GM12878 (cell line): ENCODE measurements around the gene UBL4B. TPM values are rescaled to one million over a fixed set of nuclear protein-coding genes. Genes with fewer than 3 reads are reported as not detected.

Source experiments
- ATAC-seq: fragments of 200-7000 bp; cut with Tn5 transposase; 3 replicates; pipeline ENCODE4 v1.9.1; 2020; ENCODE audit warnings: mild to moderate bottlenecking, moderate library complexity
- BruUV-seq: library from RNA; stranded (reverse); fragments of 400-500 nt; replicated peaks from 2 replicates; lab custom pipeline; 2021; lab: Mats Ljungman, UMichigan
- CTCF ChIA-PET: fragments of 300-600 bp; sonication (Branson Sonifier 250); formaldehyde crosslinking; extraction: SDS; loops from one replicate; lab custom pipeline; 2021; ENCODE audit warnings: inconsistent platforms; lab: Yijun Ruan, JAX
- POLR2A ChIA-PET: fragments of 350-600 bp; formaldehyde crosslinking; extraction: SDS; loops from one replicate; lab custom pipeline; 2021; ENCODE audit warnings: inconsistent platforms; lab: Charles Lee
- RAD21 ChIA-PET: fragments of 300-600 bp; sonication (Branson Sonifier 250); formaldehyde crosslinking; loops from one replicate; lab custom pipeline; 2023; ENCODE audit warnings: antibody characterized with exemption; ENCODE audit not compliant: unreplicated experiment; lab: Charles Lee
- SMC1A ChIA-PET: fragments of 300-600 bp; sonication (Branson Sonifier 250); formaldehyde crosslinking; loops from one replicate; lab custom pipeline; 2023; ENCODE audit not compliant: unreplicated experiment, uncharacterized antibody; lab: Charles Lee
- DNase-seq: peaks from one replicate; pipeline ENCODE4 v3.0.0-alpha.2; 2011; ENCODE audit warnings: low read depth, low spot score
- FAIRE-seq: peaks from 3 replicates; lab custom pipeline; 2011; peaks lifted over from hg19 to GRCh38; lab: Jason Lieb, UNC
- H2AFZ ChIP-seq: 2 replicates; pipeline ENCODE4 v1.6.0; 2011; ENCODE audit warnings: low read depth, low read length, control low read depth; ENCODE audit not compliant: control insufficient read depth
- H3K27ac ChIP-seq: 2 replicates; pipeline ENCODE4 v1.5.1; 2011; ENCODE audit warnings: control low read depth; ENCODE audit not compliant: control insufficient read depth, insufficient read depth
- H3K27me3 ChIP-seq, 2 experiments: replicated peaks in 1 of 2; 2 replicates each; pipeline versions ENCODE4 v1.6.0 to v1.6.1; 2011; ENCODE audit warnings: low read length in 1 of 2; ENCODE audit not compliant: control insufficient read depth in 2 of 2, insufficient read depth in 2 of 2
- H3K36me3 ChIP-seq, 2 experiments: 2 replicates each; pipeline ENCODE4 v1.5.1; 2011; ENCODE audit warnings: low read length in 1 of 2; ENCODE audit not compliant: control insufficient read depth in 2 of 2, insufficient read depth in 2 of 2
- H3K4me1 ChIP-seq: 2 replicates; pipeline ENCODE4 v1.6.1; 2011; ENCODE audit warnings: mild to moderate bottlenecking, low read length, moderate library complexity, mixed read lengths; ENCODE audit not compliant: control insufficient read depth, insufficient read depth
- H3K4me2 ChIP-seq: 2 replicates; pipeline ENCODE4 v1.6.0; 2011; ENCODE audit warnings: control low read depth; ENCODE audit not compliant: control insufficient read depth, insufficient read depth
- H3K4me3 ChIP-seq: fragments of 200-600 bp; sonication (generic); 2 replicates; pipeline ENCODE4 v1.5.1; 2016
- H3K79me2 ChIP-seq: 2 replicates; pipeline ENCODE4 v1.6.0; 2011; ENCODE audit warnings: low read length; ENCODE audit not compliant: control insufficient read depth, insufficient read depth
- H3K9ac ChIP-seq: 2 replicates; pipeline ENCODE4 v1.8.0; 2011; ENCODE audit warnings: low read length, control low read depth, mixed read lengths; ENCODE audit not compliant: control insufficient read depth, insufficient read depth
- H3K9me3 ChIP-seq: replicated peaks from 3 replicates; pipeline ENCODE4 v1.5.1; 2011; ENCODE audit warnings: mild to moderate bottlenecking, low read length; ENCODE audit not compliant: control insufficient read depth, insufficient read depth
- H4K20me1 ChIP-seq: 2 replicates; pipeline ENCODE4 v1.6.0; 2011; ENCODE audit not compliant: control insufficient read depth, insufficient read depth
- CHD2 ChIP-seq: IDR thresholded peaks from 2 replicates; pipeline ENCODE4 v1.6.1; 2011; ENCODE audit warnings: low read depth, low read length, improper control_type of control experiment, borderline replicate concordance
- MXI1 ChIP-seq: fragments of 150-350 bp; IDR thresholded peaks from 2 replicates; pipeline ENCODE4 v1.6.1; 2011; ENCODE audit warnings: low read depth, mild to moderate bottlenecking, inconsistent platforms, low read length, improper control_type of control experiment
- MYC ChIP-seq: IDR thresholded peaks from 2 replicates; pipeline ENCODE4 v1.6.1; 2011; ENCODE audit warnings: mild to moderate bottlenecking, low read length, moderate library complexity, inconsistent platforms; ENCODE audit not compliant: insufficient read depth, insufficient replicate concordance, insufficient read length, severe bottlenecking
- SREBF2 ChIP-seq: IDR thresholded peaks from 2 replicates; pipeline ENCODE4 v1.6.1; 2012; ENCODE audit warnings: mild to moderate bottlenecking, low read length
- TARDBP ChIP-seq: IDR thresholded peaks from 2 replicates; pipeline ENCODE4 v1.6.1; 2016; ENCODE audit warnings: borderline replicate concordance
- WRNIP1 ChIP-seq: IDR thresholded peaks from 2 replicates; pipeline ENCODE4 v1.6.1; 2011; ENCODE audit warnings: low read depth, low read length, improper control_type of control experiment, borderline replicate concordance
- ZNF622 ChIP-seq: fragments of 450-650 bp; IDR thresholded peaks from 2 replicates; pipeline ENCODE4 v1.6.1; 2017; ENCODE audit warnings: mild to moderate bottlenecking, inconsistent platforms
- WGBS: methylation state at CpG from one replicate; pipeline ENCODE4 v1.1.6; 2016; ENCODE audit warnings: low lambda C conversion rate; ENCODE audit not compliant: insufficient replicate concordance, insufficient coverage; ENCODE audit errors: missing lambda C conversion rate; 5-methylcytosine and 5-hydroxymethylcytosine counted together
- in situ Hi-C: fragments of 300-500 bp; cut with MboI; formaldehyde crosslinking; loops from 9 replicates; pipeline ENCODE4 v1.14.3; 2018; ENCODE audit warnings: mixed read lengths
- intact Hi-C: fragments of 100-400 bp; cut with micrococcal nuclease; formaldehyde crosslinking; loops from one replicate; pipeline ENCODE4 v1.14.2; 2022; ENCODE audit not compliant: unreplicated experiment
- polyA plus RNA-seq, 11 experiments: library from polyadenylated mRNA; depleted of rRNA in 4 of 11; unstranded in 6 of 11; stranded (reverse) in 5 of 11; fragments of >200 nt; fragmentation: Nextera tagmentation in 4 of 11; fragmentation: Illumina TruSeq in 1 of 11; extraction: Ambion mirVana in 4 of 11; extraction: Trizol in 1 of 11; gene quantifications; 1 replicate in 1 of 11; 2 replicates in 10 of 11; pipeline versions ENCODE4 v1.2.1 to v1.2.3, GENCODE V29; 2011 to 2016; ENCODE audit warnings: inconsistent platforms in 2 of 11, missing spikeins in 2 of 11, low read depth in 1 of 11
- total RNA-seq, 4 experiments: library from RNA; depleted of rRNA in 3 of 4; stranded (reverse); fragments of >200 nt in 3 of 4; fragmentation: Illumina TruSeq in 1 of 4; extraction: Trizol in 1 of 4; gene quantifications; 2 replicates each; pipeline versions ENCODE4 v1.2.1 to v1.2.3, GENCODE V29; 2013 to 2021
- TF ChIP-seq, protein P1 (sequence below): IDR thresholded peaks from 2 replicates; pipeline ENCODE4 v1.6.1; 2012; ENCODE audit warnings: mild to moderate bottlenecking, low read depth, low read length
- TF ChIP-seq, protein P2 (sequence below): IDR thresholded peaks from 2 replicates; pipeline ENCODE4 v1.6.1; 2012; ENCODE audit warnings: low read depth, low read length, improper control_type of control experiment
- TF ChIP-seq, protein P3 (sequence below): fragments of 450-650 bp; IDR thresholded peaks from 2 replicates; pipeline ENCODE4 v1.6.1; 2017; ENCODE audit warnings: mild to moderate bottlenecking, moderate library complexity

UBL4B gene
- total and polyA plus RNA-seq, 10 of the 15 experiments (the other 5 are each of a cell fraction or from before 2014, with no cell fraction given) = 0.06 to 0.15 TPM; not detected in 8

DNA sequence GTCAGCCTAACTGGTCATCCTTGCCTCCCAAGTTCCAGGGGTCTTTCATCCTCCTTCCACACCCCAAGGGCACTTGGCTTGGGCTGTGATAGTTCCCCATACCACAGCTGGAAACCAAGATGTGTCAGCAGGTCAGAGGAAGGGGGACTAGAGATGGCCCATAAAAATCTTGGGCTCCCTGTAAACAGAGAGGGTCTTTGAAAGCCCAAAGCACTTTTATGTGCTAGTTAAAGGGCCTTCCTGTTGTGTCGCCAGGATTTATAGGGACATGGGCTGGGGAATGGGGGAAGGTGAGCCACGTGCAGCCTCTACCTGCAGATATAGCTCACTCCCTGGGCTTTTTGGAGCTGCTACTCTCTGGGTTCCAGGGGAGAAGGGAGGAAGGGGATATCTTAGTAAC is 11.9 kb upstream of the UBL4B start:
- in situ Hi-C loops (no loop called here), intact Hi-C loops (no loop called here)
- no peak for DNase-seq
- no peak for ATAC-seq
- H3K36me3 ChIP-seq = no peaks in the 10 kb centered on the region
- no peak overlapping the region for H3K4me3 ChIP-seq
- WGBS = 0% methylated on average over 2 of the region's 2 CpGs
- no peak overlapping the region for H3K9ac ChIP-seq
- no peaks in the 10 kb centered on the region for H3K79me2 ChIP-seq
- ChIA-PET SMC1A (no interaction called here), RAD21 (interaction anchor here (1.5 kb wide), 1 partner anchor 12 kb away, joined by 4 read pairs; no protein-coding TSS in a partner anchor), POLR2A (no interaction called here), CTCF (interaction anchor here (1.3 to 11.8 kb wide), 2 partner anchors 10 to 41 kb away, joined by 3 to 120 read pairs; no protein-coding TSS in a partner anchor)
- no peak for FAIRE-seq
- H3K4me1 ChIP-seq = peaks cover 16% of the 10 kb centered on the region
- TF ChIP-seq WRNIP1 (no peak), TARDBP (no peak), ZNF622 (no peak), SREBF2 (no peak), MYC (no peak), CHD2 (no peak), MXI1 (no peak)
- TF ChIP-seq, protein P1, sequence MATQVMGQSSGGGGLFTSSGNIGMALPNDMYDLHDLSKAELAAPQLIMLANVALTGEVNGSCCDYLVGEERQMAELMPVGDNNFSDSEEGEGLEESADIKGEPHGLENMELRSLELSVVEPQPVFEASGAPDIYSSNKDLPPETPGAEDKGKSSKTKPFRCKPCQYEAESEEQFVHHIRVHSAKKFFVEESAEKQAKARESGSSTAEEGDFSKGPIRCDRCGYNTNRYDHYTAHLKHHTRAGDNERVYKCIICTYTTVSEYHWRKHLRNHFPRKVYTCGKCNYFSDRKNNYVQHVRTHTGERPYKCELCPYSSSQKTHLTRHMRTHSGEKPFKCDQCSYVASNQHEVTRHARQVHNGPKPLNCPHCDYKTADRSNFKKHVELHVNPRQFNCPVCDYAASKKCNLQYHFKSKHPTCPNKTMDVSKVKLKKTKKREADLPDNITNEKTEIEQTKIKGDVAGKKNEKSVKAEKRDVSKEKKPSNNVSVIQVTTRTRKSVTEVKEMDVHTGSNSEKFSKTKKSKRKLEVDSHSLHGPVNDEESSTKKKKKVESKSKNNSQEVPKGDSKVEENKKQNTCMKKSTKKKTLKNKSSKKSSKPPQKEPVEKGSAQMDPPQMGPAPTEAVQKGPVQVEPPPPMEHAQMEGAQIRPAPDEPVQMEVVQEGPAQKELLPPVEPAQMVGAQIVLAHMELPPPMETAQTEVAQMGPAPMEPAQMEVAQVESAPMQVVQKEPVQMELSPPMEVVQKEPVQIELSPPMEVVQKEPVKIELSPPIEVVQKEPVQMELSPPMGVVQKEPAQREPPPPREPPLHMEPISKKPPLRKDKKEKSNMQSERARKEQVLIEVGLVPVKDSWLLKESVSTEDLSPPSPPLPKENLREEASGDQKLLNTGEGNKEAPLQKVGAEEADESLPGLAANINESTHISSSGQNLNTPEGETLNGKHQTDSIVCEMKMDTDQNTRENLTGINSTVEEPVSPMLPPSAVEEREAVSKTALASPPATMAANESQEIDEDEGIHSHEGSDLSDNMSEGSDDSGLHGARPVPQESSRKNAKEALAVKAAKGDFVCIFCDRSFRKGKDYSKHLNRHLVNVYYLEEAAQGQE = no peak
- TF ChIP-seq, protein P2, sequence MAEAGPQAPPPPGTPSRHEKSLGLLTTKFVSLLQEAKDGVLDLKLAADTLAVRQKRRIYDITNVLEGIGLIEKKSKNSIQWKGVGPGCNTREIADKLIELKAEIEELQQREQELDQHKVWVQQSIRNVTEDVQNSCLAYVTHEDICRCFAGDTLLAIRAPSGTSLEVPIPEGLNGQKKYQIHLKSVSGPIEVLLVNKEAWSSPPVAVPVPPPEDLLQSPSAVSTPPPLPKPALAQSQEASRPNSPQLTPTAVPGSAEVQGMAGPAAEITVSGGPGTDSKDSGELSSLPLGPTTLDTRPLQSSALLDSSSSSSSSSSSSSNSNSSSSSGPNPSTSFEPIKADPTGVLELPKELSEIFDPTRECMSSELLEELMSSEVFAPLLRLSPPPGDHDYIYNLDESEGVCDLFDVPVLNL = no peak
- TF ChIP-seq, protein P3, sequence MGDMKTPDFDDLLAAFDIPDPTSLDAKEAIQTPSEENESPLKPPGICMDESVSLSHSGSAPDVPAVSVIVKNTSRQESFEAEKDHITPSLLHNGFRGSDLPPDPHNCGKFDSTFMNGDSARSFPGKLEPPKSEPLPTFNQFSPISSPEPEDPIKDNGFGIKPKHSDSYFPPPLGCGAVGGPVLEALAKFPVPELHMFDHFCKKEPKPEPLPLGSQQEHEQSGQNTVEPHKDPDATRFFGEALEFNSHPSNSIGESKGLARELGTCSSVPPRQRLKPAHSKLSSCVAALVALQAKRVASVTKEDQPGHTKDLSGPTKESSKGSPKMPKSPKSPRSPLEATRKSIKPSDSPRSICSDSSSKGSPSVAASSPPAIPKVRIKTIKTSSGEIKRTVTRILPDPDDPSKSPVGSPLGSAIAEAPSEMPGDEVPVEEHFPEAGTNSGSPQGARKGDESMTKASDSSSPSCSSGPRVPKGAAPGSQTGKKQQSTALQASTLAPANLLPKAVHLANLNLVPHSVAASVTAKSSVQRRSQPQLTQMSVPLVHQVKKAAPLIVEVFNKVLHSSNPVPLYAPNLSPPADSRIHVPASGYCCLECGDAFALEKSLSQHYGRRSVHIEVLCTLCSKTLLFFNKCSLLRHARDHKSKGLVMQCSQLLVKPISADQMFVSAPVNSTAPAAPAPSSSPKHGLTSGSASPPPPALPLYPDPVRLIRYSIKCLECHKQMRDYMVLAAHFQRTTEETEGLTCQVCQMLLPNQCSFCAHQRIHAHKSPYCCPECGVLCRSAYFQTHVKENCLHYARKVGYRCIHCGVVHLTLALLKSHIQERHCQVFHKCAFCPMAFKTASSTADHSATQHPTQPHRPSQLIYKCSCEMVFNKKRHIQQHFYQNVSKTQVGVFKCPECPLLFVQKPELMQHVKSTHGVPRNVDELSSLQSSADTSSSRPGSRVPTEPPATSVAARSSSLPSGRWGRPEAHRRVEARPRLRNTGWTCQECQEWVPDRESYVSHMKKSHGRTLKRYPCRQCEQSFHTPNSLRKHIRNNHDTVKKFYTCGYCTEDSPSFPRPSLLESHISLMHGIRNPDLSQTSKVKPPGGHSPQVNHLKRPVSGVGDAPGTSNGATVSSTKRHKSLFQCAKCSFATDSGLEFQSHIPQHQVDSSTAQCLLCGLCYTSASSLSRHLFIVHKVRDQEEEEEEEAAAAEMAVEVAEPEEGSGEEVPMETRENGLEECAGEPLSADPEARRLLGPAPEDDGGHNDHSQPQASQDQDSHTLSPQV = no peak
- BruUV-seq = no TSS peak
- H3K27ac ChIP-seq = no peak overlapping the region
- H3K4me2 ChIP-seq = no peak overlapping the region
- no peaks in the 10 kb centered on the region for H4K20me1 ChIP-seq
- H3K9me3 ChIP-seq = no peaks in the 10 kb centered on the region
- no peak overlapping the region for H2AFZ ChIP-seq
- peaks cover 0 to 2% of the 10 kb centered on the region in 2 experiments; a peak in 2 of 4 replicates for H3K27me3 ChIP-seq
